ENCODE data around the gene FOXF1. TPM values are rescaled to one million over a fixed set of nuclear protein-coding genes. Genes with fewer than 3 reads are reported as not detected.

Gene FOXF1
- total and polyA plus RNA-seq, 12 donors, result 0.08 to 0.38 (median 0.22) TPM; not detected in 2

GRCh38 chr16:86520317-86521210 lies 10.2 kb downstream of the FOXF1 start:
- Histone ChIP-seq H3K4me3 (no peak overlapping the region), H3K36me3 (no peaks in the 10 kb centered on the region), H3K9me3 (no peaks in the 10 kb centered on the region), H3K27ac (no peak overlapping the region), H3K27me3 (peaks cover 13 to 88% (median 77%) of the 10 kb centered on the region in 7 donors), H3K4me1 (peaks cover 0 to 26% (median 13%) of the 10 kb centered on the region in 9 donors)
- 39 to 47% methylated on average over 30 of the region's 30 CpGs for WGBS, 2 donors
- intact Hi-C loops (cut with DNase I), result loop anchor here in 4 of 10 donors (2.0 to 5.0 kb wide), 4 partner anchors 448 to 700 kb away; no protein-coding TSS in a partner anchor
- peak in 1 of 8 donors; percentile 40 for ATAC-seq
- peak in 1 of 9 donors; percentile 10 for TF ChIP-seq CTCF (IDR thresholded peaks at IDR 0.05)
- no peak for DNase-seq

- H3K9me3 ChIP-seq, result no peaks in the 10 kb centered on the region
- no peaks in the 10 kb centered on the region for H3K36me3 ChIP-seq
- no peak for TF ChIP-seq CTCF (IDR thresholded peaks at IDR 0.05)
- DNase-seq, result no peak
- H3K4me1 ChIP-seq, result peaks cover 0 to 16% (median 6%) of the 10 kb centered on the region in 9 donors
- no peak for ATAC-seq
- H3K4me3 ChIP-seq, result no peak overlapping the region
- H3K27me3 ChIP-seq, result peaks cover 12 to 79% (median 68%) of the 10 kb centered on the region in 7 donors
- H3K27ac ChIP-seq, result no peak overlapping the region
- 74 to 76% methylated on average over 35 of the region's 35 CpGs for WGBS, 2 donors
- intact Hi-C loops (cut with DNase I), result loop anchor here in 4 of 10 donors (2.0 to 5.0 kb wide), 4 partner anchors 449 to 701 kb away; no protein-coding TSS in a partner anchor
Measured at GRCh38 chr16:86521236-86522197, 11.2 kb downstream of the FOXF1 start.

- Histone ChIP-seq H3K4me1 (peaks cover 0 to 15% (median 6%) of the 10 kb centered on the region in 9 donors), H3K4me3 (no peak overlapping the region), H3K27me3 (peaks cover 8 to 67% (median 57%) of the 10 kb centered on the region in 7 donors), H3K36me3 (no peaks in the 10 kb centered on the region), H3K27ac (no peak overlapping the region), H3K9me3 (no peaks in the 10 kb centered on the region)
- no peak for TF ChIP-seq CTCF (IDR thresholded peaks at IDR 0.05)
- WGBS, 2 donors, result 88 to 92% methylated on average over 16 of the region's 16 CpGs
- no peak for DNase-seq
- intact Hi-C loops (cut with DNase I), result loop anchor here in 1 of 10 donors (5.0 kb wide), 1 partner anchor 700 kb away; no protein-coding TSS in a partner anchor
- no peak for ATAC-seq
Measured at GRCh38 chr16:86522634-86523033, 12.3 kb downstream of the FOXF1 start.
